OCI-LY7 (cell line): ENCODE measurements around the gene UQCRC1. TPM values are rescaled to one million over a fixed set of nuclear protein-coding genes. Genes with fewer than 3 reads are reported as not detected.

Experiments
- BruUV-seq: library from RNA; stranded (reverse); fragments of 400-500 nt; replicated peaks from 2 replicates; lab custom pipeline; 2021; lab: Mats Ljungman, UMichigan
- CTCF ChIA-PET: fragments of 300-600 bp; sonication (Branson Sonifier 250); formaldehyde crosslinking; loops from one replicate; lab custom pipeline; 2022; ENCODE audit warnings: antibody characterized with exemption; ENCODE audit not compliant: unreplicated experiment; lab: Charles Lee
- POLR2A ChIA-PET: fragments of 300-600 bp; sonication (Branson Sonifier 250); formaldehyde crosslinking; loops from one replicate; lab custom pipeline; 2022; ENCODE audit warnings: antibody characterized with exemption; lab: Charles Lee
- DNase-seq: peaks from one replicate; pipeline ENCODE4 v3.0.0-alpha.2; 2015; ENCODE audit warnings: low spot score
- H2AFZ ChIP-seq: fragments of 200-600 bp; sonication (generic), shearing (Covaris generic); 2 replicates; pipeline ENCODE4 v1.6.1; 2014; ENCODE audit warnings: mild to moderate bottlenecking, antibody characterized with exemption, low read length, moderate library complexity
- H3K27ac ChIP-seq: fragments of 200-600 bp; sonication (generic); 2 replicates; pipeline ENCODE4 v1.5.1; 2014; ENCODE audit warnings: mixed run types, low read depth, mild to moderate bottlenecking, moderate library complexity, low read length, inconsistent platforms; ENCODE audit not compliant: poor library complexity, severe bottlenecking
- H3K36me3 ChIP-seq: fragments of 200-600 bp; sonication (generic); 2 replicates; pipeline ENCODE4 v1.6.1; 2014; ENCODE audit warnings: mild to moderate bottlenecking, antibody characterized with exemption, low read length, moderate library complexity, mixed read lengths; ENCODE audit not compliant: insufficient read depth
- H3K4me1 ChIP-seq: fragments of 200-600 bp; sonication (generic); 2 replicates; pipeline ENCODE4 v1.5.1; 2014; ENCODE audit warnings: mild to moderate bottlenecking, low read length; ENCODE audit not compliant: insufficient read depth, poor library complexity, severe bottlenecking
- H3K4me2 ChIP-seq: fragments of 200-600 bp; sonication (generic); 2 replicates; pipeline ENCODE4 v1.6.1; 2014; ENCODE audit warnings: mild to moderate bottlenecking, low read length
- H3K4me3 ChIP-seq: fragments of 200-600 bp; sonication (generic); 2 replicates; pipeline ENCODE4 v1.5.1; 2014; ENCODE audit warnings: mild to moderate bottlenecking, low read depth, low read length; ENCODE audit not compliant: poor library complexity, severe bottlenecking
- H3K79me2 ChIP-seq: fragments of 200-600 bp; sonication (generic); 2 replicates; pipeline ENCODE4 v1.6.1; 2016; ENCODE audit warnings: low read depth, mild to moderate bottlenecking, low read length, moderate library complexity, mixed read lengths; ENCODE audit not compliant: insufficient read depth
- H3K9me2 ChIP-seq: fragments of 200-600 bp; sonication (generic); 2 replicates; pipeline ENCODE4 v1.6.1; 2016; ENCODE audit warnings: mild to moderate bottlenecking, low read length, mixed read lengths; ENCODE audit not compliant: insufficient read depth
- H3K9me3 ChIP-seq: fragments of 200-600 bp; sonication (generic); 2 replicates; pipeline ENCODE4 v1.6.1; 2014; ENCODE audit warnings: mild to moderate bottlenecking, mixed run types, low read length, mixed read lengths
- H4K20me1 ChIP-seq: fragments of 200-600 bp; sonication (generic); 2 replicates; pipeline ENCODE4 v1.6.1; 2014; ENCODE audit warnings: mild to moderate bottlenecking, antibody characterized with exemption, low read length, moderate library complexity, mixed read lengths; ENCODE audit not compliant: insufficient read depth
- CTCF ChIP-seq: fragments of 200-600 bp; sonication (generic); conservative IDR thresholded peaks from 2 replicates; pipeline ENCODE4 v1.5.1; 2014; ENCODE audit warnings: mild to moderate bottlenecking, antibody characterized with exemption, low read length, moderate library complexity, mixed read lengths
- EZH2phosphoT487 ChIP-seq: fragments of 200-600 bp; sonication (generic); IDR thresholded peaks from 2 replicates; pipeline ENCODE4 v1.6.1; 2018; ENCODE audit warnings: low read depth, borderline replicate concordance, mild to moderate bottlenecking, mixed run types, antibody characterized with exemption, low read length, moderate library complexity, mixed read lengths
- intact Hi-C: fragments of 100-400 bp; cut with micrococcal nuclease; formaldehyde crosslinking; loops from one replicate; pipeline ENCODE4 v1.10.0; 2022; ENCODE audit not compliant: unreplicated experiment
- total RNA-seq, 2 experiments: library from RNA; depleted of rRNA in 1 of 2; stranded (reverse); fragments of >200 nt in 1 of 2; shearing (Covaris generic) in 1 of 2; gene quantifications; 2 replicates each; pipeline ENCODE4 v1.2.3, GENCODE V29; 2014 to 2022

The UQCRC1 gene
- total RNA-seq, 2 experiments from 2014 or later: 125 to 194 TPM

DNA sequence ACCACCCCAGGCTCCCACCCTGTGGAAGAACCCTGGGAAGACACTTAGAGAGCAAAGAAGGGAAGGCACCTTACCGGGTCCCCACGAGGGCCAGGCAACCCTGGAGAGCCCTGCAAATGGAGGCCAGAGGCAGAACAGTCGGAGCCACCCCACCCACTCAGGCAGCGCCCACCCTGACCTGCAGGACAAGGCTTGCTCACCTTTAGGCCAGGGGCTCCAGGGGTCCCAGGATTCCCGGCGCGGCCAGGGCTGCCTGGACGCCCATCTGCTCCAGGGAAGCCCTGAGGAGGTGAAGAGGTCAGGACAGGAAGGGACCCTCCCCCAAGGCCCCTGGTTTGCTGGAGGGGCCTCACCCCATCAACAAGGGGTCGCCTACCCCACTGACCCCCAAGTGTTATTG, 24.6 kb downstream of the UQCRC1 start:
- Histone ChIP-seq H3K4me3 (no peak overlapping the region), H3K36me3 (no peaks in the 10 kb centered on the region), H3K9me3 (no peaks in the 10 kb centered on the region), H4K20me1 (no peaks in the 10 kb centered on the region), H3K4me1 (no peaks in the 10 kb centered on the region), H3K9me2 (no peaks in the 10 kb centered on the region), H3K4me2 (no peak overlapping the region), H3K79me2 (no peaks in the 10 kb centered on the region), H3K27ac (no peak overlapping the region), H2AFZ (no peak overlapping the region)
- no peak for DNase-seq
- BruUV-seq: no TSS peak
- TF ChIP-seq CTCF: no peak
- no peak for TF ChIP-seq EZH2phosphoT487
- ChIA-PET CTCF (no interaction called here), POLR2A (no interaction called here)
- intact Hi-C loops: no loop called here

DNA sequence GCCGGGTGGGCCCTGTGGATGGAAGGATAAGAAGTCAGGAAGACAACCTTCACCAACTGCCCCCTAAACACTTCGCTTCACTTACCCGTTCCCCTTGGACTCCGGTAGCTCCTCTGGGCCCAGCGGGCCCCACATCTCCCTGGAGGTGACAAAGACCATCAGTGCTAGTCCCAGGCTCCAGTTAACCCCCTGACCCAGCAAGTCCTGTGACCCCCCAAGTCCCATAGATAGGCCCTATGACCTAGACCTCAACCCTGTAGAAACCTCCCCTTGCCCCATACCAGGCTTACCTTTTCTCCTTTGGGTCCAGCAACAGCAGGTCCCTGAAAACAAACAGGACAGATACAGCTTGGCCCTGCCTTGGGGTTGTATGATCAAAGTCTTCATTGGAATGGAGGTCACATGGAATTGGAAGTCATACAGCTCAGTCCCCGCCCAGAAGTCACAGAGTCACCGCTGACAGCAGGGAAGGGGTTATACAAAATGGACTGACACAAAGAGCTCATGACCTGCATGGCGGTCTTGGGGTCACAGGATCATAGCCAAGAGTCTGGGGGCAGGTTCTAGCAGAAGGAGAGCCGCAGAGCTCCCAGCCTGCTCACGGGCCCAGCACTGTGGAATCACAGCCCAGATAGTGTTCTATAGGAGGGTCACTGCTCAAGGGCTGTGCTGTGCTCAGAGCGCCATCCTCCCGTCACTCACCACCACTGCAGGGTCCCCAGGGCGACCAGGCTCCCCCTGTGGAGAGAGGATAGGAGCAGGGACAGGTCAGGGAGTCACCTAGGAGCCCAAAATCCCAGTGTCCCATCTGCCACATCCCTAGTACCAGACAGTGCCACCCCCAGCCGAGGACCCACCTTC, 27.6 kb downstream of the UQCRC1 start:
- H3K9me3 ChIP-seq: no peaks in the 10 kb centered on the region
- no peak overlapping the region for H3K4me3 ChIP-seq
- H3K79me2 ChIP-seq: no peaks in the 10 kb centered on the region
- no peak for DNase-seq
- H3K4me2 ChIP-seq: no peak overlapping the region
- intact Hi-C loops: no loop called here
- no peak overlapping the region for H2AFZ ChIP-seq
- ChIA-PET POLR2A (interaction anchor here (0.6 kb wide), 1 partner anchor 257 kb away, joined by 4 read pairs; no protein-coding TSS in a partner anchor), CTCF (no interaction called here)
- H4K20me1 ChIP-seq: no peaks in the 10 kb centered on the region
- TF ChIP-seq EZH2phosphoT487 (no peak), CTCF (no peak)
- BruUV-seq: no TSS peak
- H3K27ac ChIP-seq: no peak overlapping the region
- H3K36me3 ChIP-seq: no peaks in the 10 kb centered on the region
- no peaks in the 10 kb centered on the region for H3K9me2 ChIP-seq
- H3K4me1 ChIP-seq: no peaks in the 10 kb centered on the region

- BruUV-seq: no TSS peak
- no peaks in the 10 kb centered on the region for H3K36me3 ChIP-seq
- no peak overlapping the region for H3K27ac ChIP-seq
- POLR2A ChIA-PET: no interaction called here
- H3K4me1 ChIP-seq: no peaks in the 10 kb centered on the region
- no peaks in the 10 kb centered on the region for H3K9me2 ChIP-seq
- CTCF ChIA-PET: no interaction called here
- no peak overlapping the region for H3K4me2 ChIP-seq
- H2AFZ ChIP-seq: no peak overlapping the region
- DNase-seq: no peak
- no peak overlapping the region for H3K4me3 ChIP-seq
- intact Hi-C loops: no loop called here
- no peaks in the 10 kb centered on the region for H3K79me2 ChIP-seq
- no peaks in the 10 kb centered on the region for H4K20me1 ChIP-seq
- H3K9me3 ChIP-seq: no peaks in the 10 kb centered on the region
- TF ChIP-seq EZH2phosphoT487 (no peak), CTCF (no peak)
Measured at GRCh38 chr3:48576647-48577046, 32.8 kb downstream of the UQCRC1 start.
